Measurements from ENCODE around the gene ANKMY1.

The ANKMY1 gene

GRCh38 chr2:240602266-240603050 is 44.7 kb upstream of the ANKMY1 start:
- H3K27ac ChIP-seq = no peak overlapping the region
- TF ChIP-seq ZFX (IDR thresholded peaks at IDR 0.05; ENCODE audit: borderline replicate concordance) = no peak
- TF ChIP-seq, protein P1, sequence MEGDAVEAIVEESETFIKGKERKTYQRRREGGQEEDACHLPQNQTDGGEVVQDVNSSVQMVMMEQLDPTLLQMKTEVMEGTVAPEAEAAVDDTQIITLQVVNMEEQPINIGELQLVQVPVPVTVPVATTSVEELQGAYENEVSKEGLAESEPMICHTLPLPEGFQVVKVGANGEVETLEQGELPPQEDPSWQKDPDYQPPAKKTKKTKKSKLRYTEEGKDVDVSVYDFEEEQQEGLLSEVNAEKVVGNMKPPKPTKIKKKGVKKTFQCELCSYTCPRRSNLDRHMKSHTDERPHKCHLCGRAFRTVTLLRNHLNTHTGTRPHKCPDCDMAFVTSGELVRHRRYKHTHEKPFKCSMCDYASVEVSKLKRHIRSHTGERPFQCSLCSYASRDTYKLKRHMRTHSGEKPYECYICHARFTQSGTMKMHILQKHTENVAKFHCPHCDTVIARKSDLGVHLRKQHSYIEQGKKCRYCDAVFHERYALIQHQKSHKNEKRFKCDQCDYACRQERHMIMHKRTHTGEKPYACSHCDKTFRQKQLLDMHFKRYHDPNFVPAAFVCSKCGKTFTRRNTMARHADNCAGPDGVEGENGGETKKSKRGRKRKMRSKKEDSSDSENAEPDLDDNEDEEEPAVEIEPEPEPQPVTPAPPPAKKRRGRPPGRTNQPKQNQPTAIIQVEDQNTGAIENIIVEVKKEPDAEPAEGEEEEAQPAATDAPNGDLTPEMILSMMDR (IDR thresholded peaks at IDR 0.05) = no peak

DNA sequence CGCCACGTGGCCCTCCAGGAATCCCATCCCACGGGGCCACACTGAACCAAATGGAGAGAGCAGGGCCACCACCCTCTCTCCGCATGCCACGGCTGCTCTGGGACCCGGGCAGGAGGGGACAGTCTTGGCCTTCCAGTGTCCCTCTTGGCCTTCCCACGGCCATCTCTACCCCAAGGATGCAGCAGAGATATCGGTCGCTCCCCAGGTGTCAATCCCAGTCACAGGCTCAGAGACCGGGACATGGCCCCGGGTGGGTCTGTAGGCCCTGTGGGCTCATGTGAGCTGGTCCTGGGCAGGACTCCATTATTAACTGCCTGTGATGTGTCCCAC is 44.0 kb upstream of the ANKMY1 start:
- TF ChIP-seq, protein P1 (IDR thresholded peaks at IDR 0.05) = no peak
- no peak for TF ChIP-seq ZFX (IDR thresholded peaks at IDR 0.05; ENCODE audit: borderline replicate concordance)

GRCh38 chr2:240601061-240601830 is 43.5 kb upstream of the ANKMY1 start:
- TF ChIP-seq, protein P1 (IDR thresholded peaks at IDR 0.05) = no peak
- no peak for TF ChIP-seq ZFX (IDR thresholded peaks at IDR 0.05; ENCODE audit: borderline replicate concordance)
- no peak overlapping the region for H3K27ac ChIP-seq

More for the DNA sequence above, 44.0 kb upstream of the ANKMY1 start:
- H3K27ac ChIP-seq = no peak overlapping the region

DNA sequence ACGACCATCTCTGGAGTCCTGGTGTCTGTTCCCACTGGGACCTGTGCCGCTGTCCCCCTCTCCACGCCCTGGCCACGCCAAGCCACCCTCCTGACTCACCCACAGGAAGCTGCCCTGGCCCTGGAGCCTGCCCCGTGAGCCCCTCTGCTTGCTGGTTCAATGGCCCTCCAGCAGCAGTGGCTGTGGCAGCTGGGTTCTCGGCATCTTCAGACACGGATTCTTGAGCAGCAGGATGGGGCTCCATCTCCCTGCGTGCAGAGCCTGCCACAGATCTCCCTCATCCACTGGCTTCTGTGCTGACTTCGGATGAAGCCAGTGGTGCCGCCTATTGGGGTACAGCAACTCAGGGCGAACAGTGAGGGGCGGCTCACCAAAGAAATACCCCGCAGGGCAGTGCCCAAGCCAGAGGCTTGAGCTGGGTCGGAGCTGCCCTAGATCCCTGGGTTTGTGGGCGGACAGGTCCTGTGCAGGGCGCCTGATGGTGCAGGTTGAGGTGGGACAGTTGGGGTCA is 42.7 kb upstream of the ANKMY1 start:
- TF ChIP-seq, protein P1 (IDR thresholded peaks at IDR 0.05) = no peak
- no peak for TF ChIP-seq ZFX (IDR thresholded peaks at IDR 0.05; ENCODE audit: borderline replicate concordance)
- no peak overlapping the region for H3K27ac ChIP-seq

DNA sequence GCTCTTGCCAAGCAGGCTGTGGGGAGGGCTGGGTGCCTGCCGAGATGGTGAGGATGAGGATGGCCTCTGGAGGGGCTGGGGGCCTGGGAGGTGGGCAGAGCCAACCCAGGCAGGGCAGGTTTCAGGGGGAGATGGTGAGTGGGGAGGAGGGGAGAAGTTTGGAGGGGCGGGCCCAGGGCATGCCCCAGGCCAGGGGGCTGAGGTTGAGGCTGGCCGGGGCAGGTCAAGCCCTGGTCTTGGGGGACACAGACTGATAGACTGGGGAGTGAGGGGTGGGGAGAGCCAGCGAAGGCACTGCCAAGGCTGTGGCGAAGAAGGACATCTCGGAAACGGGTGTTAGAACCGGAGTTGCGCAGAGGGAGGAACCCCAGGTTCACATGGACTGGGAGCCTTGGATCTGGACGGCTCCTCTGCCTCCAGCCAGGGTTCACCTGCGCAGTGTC is 41.4 kb upstream of the ANKMY1 start:
- TF ChIP-seq ZFX (IDR thresholded peaks at IDR 0.05; ENCODE audit: borderline replicate concordance) = no peak
- TF ChIP-seq, protein P1 (IDR thresholded peaks at IDR 0.05) = no peak
- H3K27ac ChIP-seq = no peak overlapping the region

DNA sequence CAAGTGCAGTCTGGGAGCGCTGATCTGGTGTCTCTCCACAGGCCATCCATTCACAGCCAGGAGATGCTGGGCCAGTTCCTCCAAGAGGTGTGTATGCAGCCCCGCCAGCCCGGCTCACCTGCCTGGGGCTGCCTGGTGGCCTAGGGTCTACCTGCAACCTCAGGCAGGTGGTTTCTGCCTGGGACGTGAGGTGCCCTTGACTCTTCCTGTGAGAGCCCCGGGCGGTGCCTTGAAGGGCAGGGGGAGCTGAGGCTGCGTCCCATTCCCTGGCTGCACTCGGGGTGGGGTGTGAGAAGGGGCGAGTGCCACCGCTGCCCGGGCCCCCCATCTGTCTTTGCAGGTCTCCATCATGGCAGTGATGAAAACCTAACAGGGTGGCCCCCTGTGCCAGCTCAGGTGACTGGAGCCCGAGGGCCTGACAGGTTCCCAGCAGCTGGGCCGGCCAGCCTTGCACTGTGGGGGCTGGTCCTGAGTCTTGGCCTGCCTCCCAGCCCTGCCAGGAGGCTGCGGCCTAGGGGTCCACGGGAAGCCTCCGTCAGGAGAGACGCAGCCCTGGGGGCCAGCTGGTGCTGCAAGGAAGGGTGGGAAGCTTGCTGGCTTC is 40.6 kb upstream of the ANKMY1 start:
- H3K27ac ChIP-seq = no peak overlapping the region
- no peak for TF ChIP-seq ZFX (IDR thresholded peaks at IDR 0.05; ENCODE audit: borderline replicate concordance)
- TF ChIP-seq, protein P1 (IDR thresholded peaks at IDR 0.05) = no peak

Data from 22Rv1 (cell line).